Measurements from ENCODE around the gene CA11. TPM values are rescaled to one million over a fixed set of nuclear protein-coding genes. Genes with fewer than 3 reads are reported as not detected.

The CA11 gene
- total and polyA plus RNA-seq, 2 of the 8 experiments (the other 6 are each of a cell fraction or from before 2014, with no cell fraction given) = 51.7 to 71.4 TPM

DNA sequence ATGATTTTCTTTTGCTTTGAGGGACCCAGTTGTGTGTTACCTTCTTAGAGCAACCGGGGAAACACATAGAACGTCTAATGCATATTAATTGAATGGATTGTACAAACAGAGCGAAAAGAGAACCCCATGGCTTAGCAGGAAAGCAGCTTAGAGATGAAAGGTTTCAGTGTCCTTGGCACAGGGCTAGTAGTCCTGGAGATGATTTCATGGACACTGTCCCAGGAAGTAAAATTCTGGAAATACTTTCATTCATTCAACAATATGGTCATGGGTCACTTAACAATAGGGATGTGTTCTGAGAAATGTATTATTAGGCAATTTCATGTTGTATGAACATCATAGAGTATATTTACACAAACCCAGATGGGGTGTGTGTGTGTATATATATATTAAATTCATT is 40.1 kb upstream of the CA11 start:
- H3K23ac ChIP-seq (ENCODE audit: insufficient read length) = no peak overlapping the region
- H3K9me3 ChIP-seq (ENCODE audit: insufficient read depth in 2 of 2, low read depth in 1 of 2, low read length in 1 of 2) = no peaks in the 10 kb centered on the region
- no peaks in the 10 kb centered on the region for H3K79me2 ChIP-seq (ENCODE audit: control insufficient read depth in 1 of 2, insufficient read depth in 2 of 2, low read length in 2 of 2)
- no peak overlapping the region for H4K5ac ChIP-seq (ENCODE audit: insufficient read length, low read depth, low read length)
- no peak overlapping the region for H3K56ac ChIP-seq (replicated peaks; ENCODE audit: insufficient read length, low read depth, low read length)
- no peak overlapping the region for H2BK120ac ChIP-seq (replicated peaks; ENCODE audit: low read depth, low read length)
- H3K4me1 ChIP-seq (replicated peaks in 1 of 4; ENCODE audit: control insufficient read depth in 3 of 4, insufficient read depth in 4 of 4, low read length in 3 of 4) = no peaks in the 10 kb centered on the region
- H3K14ac ChIP-seq (ENCODE audit: insufficient read length) = no peak overlapping the region
- H3K23me2 ChIP-seq (ENCODE audit: low read depth, low read length) = no peaks in the 10 kb centered on the region
- H2AK5ac ChIP-seq (ENCODE audit: low read depth, low read length) = no peak overlapping the region
- 91% methylated on average over 3 of the region's 3 CpGs; no CpG with 5 or more reads in 1 of the 2 experiments for WGBS, 2 experiments (ENCODE audit: extremely low coverage in 1 of 2, insufficient coverage in 1 of 2, insufficient read length in 1 of 2, insufficient replicate concordance in 2 of 2, low coverage in 1 of 2, low lambda C conversion rate in 2 of 2, missing lambda C conversion rate in 1 of 2)
- H3K4me2 ChIP-seq (ENCODE audit: insufficient read depth in 1 of 2, low read depth in 2 of 2, low read length in 2 of 2) = no peak overlapping the region
- H2BK20ac ChIP-seq (ENCODE audit: low read length) = no peak overlapping the region
- no peak overlapping the region for H2AFZ ChIP-seq (ENCODE audit: low read length)
- H3K27me3 ChIP-seq (replicated peaks in 1 of 4; ENCODE audit: control insufficient read depth in 3 of 4, extremely low read depth in 1 of 4, insufficient read depth in 3 of 4, low read length in 3 of 4) = no peaks in the 10 kb centered on the region
- H3K27ac ChIP-seq (ENCODE audit: low read depth, low read length) = no peak overlapping the region
- H3K18ac ChIP-seq (ENCODE audit: extremely low read depth, low read length) = no peak overlapping the region
- no peak overlapping the region for H2BK5ac ChIP-seq (ENCODE audit: low read depth, low read length)
- ChIA-PET POLR2A (ENCODE audit: partially characterized antibody) (interaction anchor here (0.6 to 1.9 kb wide), 2 partner anchors 9 to 10 kb away, joined by 3 to 7 read pairs; partner anchors contain the start of gene FUT2), CTCF (ENCODE audit: partially characterized antibody) (interaction anchor here (0.6 to 2.3 kb wide), 2 partner anchors 10 to 102 kb away, joined by 3 to 5 read pairs; no protein-coding TSS in a partner anchor)
- H4K8ac ChIP-seq (ENCODE audit: extremely low read depth, insufficient read depth, low read length) = no peak overlapping the region
- H3K9ac ChIP-seq (replicated peaks in 1 of 4; ENCODE audit: extremely low read depth in 1 of 4, low read depth in 3 of 4, low read length in 3 of 4) = no peak overlapping the region
- DNase-seq (ENCODE audit: low read depth in 1 of 2, low spot score in 2 of 2) = no peak
- TF ChIP-seq CTBP2 (IDR thresholded peaks at IDR 0.05; ENCODE audit: borderline replicate concordance, insufficient read depth, insufficient read length, low read length) = no peak
- no peak for TF ChIP-seq TAF7 (optimal IDR thresholded peaks at IDR 0.05; ENCODE audit: borderline replicate concordance, low read depth, low read length)
- H3K36me3 ChIP-seq (ENCODE audit: control insufficient read depth in 2 of 4, insufficient read depth in 4 of 4, low read length in 3 of 4) = no peaks in the 10 kb centered on the region
- H3K4me3 ChIP-seq (ENCODE audit: extremely low read depth in 1 of 4, insufficient read depth in 2 of 4, low read depth in 3 of 4, low read length in 4 of 4) = no peak overlapping the region
- no peak overlapping the region for H3K4ac ChIP-seq (replicated peaks; ENCODE audit: insufficient read length, low read depth, low read length)
- no peaks in the 10 kb centered on the region for H3K79me1 ChIP-seq (ENCODE audit: low read depth, low read length)
- H2BK15ac ChIP-seq (ENCODE audit: low read length) = no peak overlapping the region
- no peak for FAIRE-seq
- H2BK12ac ChIP-seq (ENCODE audit: low read depth, low read length) = no peak overlapping the region
- H4K91ac ChIP-seq (replicated peaks; ENCODE audit: insufficient read length, low read length) = no peak overlapping the region
- no peaks in the 10 kb centered on the region for H4K20me1 ChIP-seq (replicated peaks in 1 of 2; ENCODE audit: control insufficient read depth in 1 of 2, insufficient read depth in 2 of 2, low read length in 2 of 2)

Measured in H1 (cell line).